Osteoblast (primary cell): ENCODE measurements around the gene PNPLA5. TPM values are rescaled to one million over a fixed set of nuclear protein-coding genes. Genes with fewer than 3 reads are reported as not detected.
A peak's percentile ranks its signal among the peaks of the same experiment; 100 is the strongest.

Source experiments
- DNase-seq: peaks from one replicate; pipeline ENCODE4 v3.0.0; 2011; ENCODE audit warnings: low spot score, mixed read lengths; ENCODE audit not compliant: insufficient read length; ENCODE audit errors: missing footprints
- H2AFZ ChIP-seq: 2 replicates; pipeline ENCODE4 v1.6.0; 2011; ENCODE audit warnings: mild to moderate bottlenecking, low read length
- H3K27ac ChIP-seq: 2 replicates; pipeline ENCODE4 v1.5.1; 2011; ENCODE audit warnings: mild to moderate bottlenecking, low read depth, low read length, moderate library complexity
- H3K27me3 ChIP-seq: 2 replicates; pipeline ENCODE4 v1.6.0; 2012; ENCODE audit warnings: mild to moderate bottlenecking, control low read depth, inconsistent platforms, low read length, moderate library complexity; ENCODE audit not compliant: insufficient read depth
- H3K36me3 ChIP-seq: 2 replicates; pipeline ENCODE4 v1.5.1; 2011; ENCODE audit warnings: mild to moderate bottlenecking, low read length, control low read depth, moderate library complexity; ENCODE audit not compliant: insufficient read depth
- H3K4me1 ChIP-seq: 2 replicates; pipeline ENCODE4 v1.5.1; 2011; ENCODE audit warnings: mild to moderate bottlenecking, low read length, control low read depth, moderate library complexity; ENCODE audit not compliant: insufficient read depth
- H3K4me2 ChIP-seq: 2 replicates; pipeline ENCODE4 v1.6.0; 2011; ENCODE audit warnings: mild to moderate bottlenecking, low read length; ENCODE audit not compliant: insufficient read depth
- H3K4me3 ChIP-seq: fragments of 200-600 bp; sonication (generic); 3 replicates; pipeline ENCODE4 v1.5.1; 2012; ENCODE audit warnings: mild to moderate bottlenecking, low read length, inconsistent platforms; ENCODE audit not compliant: insufficient read depth
- H3K79me2 ChIP-seq: 2 replicates; pipeline ENCODE4 v1.6.0; 2012; ENCODE audit warnings: mild to moderate bottlenecking, low read length, control low read depth, inconsistent platforms; ENCODE audit not compliant: insufficient read depth
- H3K9me3 ChIP-seq: 2 replicates; pipeline ENCODE4 v1.5.1; 2011; ENCODE audit warnings: low read depth, low read length, control low read depth
- H4K20me1 ChIP-seq: 2 replicates; pipeline ENCODE4 v1.6.0; 2012; ENCODE audit warnings: mild to moderate bottlenecking, low read length, control low read depth; ENCODE audit not compliant: insufficient read depth
- total RNA-seq: library from RNA; depleted of rRNA; stranded (reverse); fragments of >200 nt; gene quantifications from 2 replicates; pipeline ENCODE4 v1.2.3, GENCODE V29; 2012
- TF ChIP-seq, protein P1 (sequence below): IDR thresholded peaks from 2 replicates; pipeline ENCODE4 v1.5.1; 2011; ENCODE audit warnings: mild to moderate bottlenecking, low read depth, low read length, moderate library complexity; ENCODE audit errors: extremely low read depth

PNPLA5 gene, protein sequence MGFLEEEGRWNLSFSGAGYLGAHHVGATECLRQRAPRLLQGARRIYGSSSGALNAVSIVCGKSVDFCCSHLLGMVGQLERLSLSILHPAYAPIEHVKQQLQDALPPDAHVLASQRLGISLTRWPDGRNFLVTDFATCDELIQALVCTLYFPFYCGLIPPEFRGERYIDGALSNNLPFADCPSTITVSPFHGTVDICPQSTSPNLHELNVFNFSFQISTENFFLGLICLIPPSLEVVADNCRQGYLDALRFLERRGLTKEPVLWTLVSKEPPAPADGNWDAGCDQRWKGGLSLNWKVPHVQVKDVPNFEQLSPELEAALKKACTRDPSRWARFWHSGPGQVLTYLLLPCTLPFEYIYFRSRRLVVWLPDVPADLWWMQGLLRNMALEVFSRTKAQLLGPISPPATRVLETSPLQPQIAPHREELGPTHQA
- not detected in 2 replicates for total RNA-seq

GRCh38 chr22:43891360-43892182 is at the start of gene PNPLA5:
Gene PNPLA5, minus strand, starts transcription at chr22:43892013. Its CDS starts 133 bp downstream, at chr22:43891880.
- Histone ChIP-seq H3K9me3 (no peaks in the 10 kb centered on the region), H3K4me1 (no peaks in the 10 kb centered on the region), H3K27ac (no peak within 1 kb of the TSS), H3K36me3 (no peaks in the 10 kb centered on the region), H2AFZ (no peak within 1 kb of the TSS), H3K4me3 (peak within 1 kb of the TSS; percentile 52), H3K27me3 (peaks cover 40% of the 10 kb centered on the region), H4K20me1 (no peaks in the 10 kb centered on the region), H3K4me2 (peak within 1 kb of the TSS; percentile 70), H3K79me2 (no peaks in the 10 kb centered on the region)
- peak; percentile 80 for DNase-seq
- TF ChIP-seq, protein P1, sequence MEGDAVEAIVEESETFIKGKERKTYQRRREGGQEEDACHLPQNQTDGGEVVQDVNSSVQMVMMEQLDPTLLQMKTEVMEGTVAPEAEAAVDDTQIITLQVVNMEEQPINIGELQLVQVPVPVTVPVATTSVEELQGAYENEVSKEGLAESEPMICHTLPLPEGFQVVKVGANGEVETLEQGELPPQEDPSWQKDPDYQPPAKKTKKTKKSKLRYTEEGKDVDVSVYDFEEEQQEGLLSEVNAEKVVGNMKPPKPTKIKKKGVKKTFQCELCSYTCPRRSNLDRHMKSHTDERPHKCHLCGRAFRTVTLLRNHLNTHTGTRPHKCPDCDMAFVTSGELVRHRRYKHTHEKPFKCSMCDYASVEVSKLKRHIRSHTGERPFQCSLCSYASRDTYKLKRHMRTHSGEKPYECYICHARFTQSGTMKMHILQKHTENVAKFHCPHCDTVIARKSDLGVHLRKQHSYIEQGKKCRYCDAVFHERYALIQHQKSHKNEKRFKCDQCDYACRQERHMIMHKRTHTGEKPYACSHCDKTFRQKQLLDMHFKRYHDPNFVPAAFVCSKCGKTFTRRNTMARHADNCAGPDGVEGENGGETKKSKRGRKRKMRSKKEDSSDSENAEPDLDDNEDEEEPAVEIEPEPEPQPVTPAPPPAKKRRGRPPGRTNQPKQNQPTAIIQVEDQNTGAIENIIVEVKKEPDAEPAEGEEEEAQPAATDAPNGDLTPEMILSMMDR: no peak

DNA sequence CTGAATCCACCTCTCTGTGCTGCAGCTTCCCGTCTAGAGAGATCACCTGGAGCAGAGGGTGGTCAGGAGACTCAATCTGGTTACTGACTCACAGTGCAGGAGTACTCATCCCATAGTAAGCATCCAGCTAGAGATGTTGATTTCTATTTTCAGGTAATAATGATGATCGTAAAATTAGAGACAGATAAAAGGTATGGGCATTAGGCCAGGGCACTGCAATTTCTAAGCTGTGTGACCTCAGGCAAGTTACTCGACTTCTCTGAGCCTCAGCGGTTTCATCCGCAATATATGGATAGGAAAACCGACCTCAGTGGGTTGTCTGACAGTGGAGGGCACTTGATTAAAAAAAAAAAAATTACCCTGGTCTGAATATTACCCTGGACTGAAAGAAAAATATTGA is 49.6 kb upstream of the PNPLA5 start:
- no peak overlapping the region for H3K27ac ChIP-seq
- H3K4me2 ChIP-seq: no peak overlapping the region
- TF ChIP-seq, protein P1: no peak
- no peaks in the 10 kb centered on the region for H3K9me3 ChIP-seq
- peak; percentile 9 for DNase-seq
- peaks cover 3% of the 10 kb centered on the region for H3K4me1 ChIP-seq
- no peak overlapping the region for H3K4me3 ChIP-seq
- H3K36me3 ChIP-seq: peaks cover 50% of the 10 kb centered on the region
- H3K27me3 ChIP-seq: no peaks in the 10 kb centered on the region
- H3K79me2 ChIP-seq: no peaks in the 10 kb centered on the region
- no peaks in the 10 kb centered on the region for H4K20me1 ChIP-seq
- no peak overlapping the region for H2AFZ ChIP-seq

DNA sequence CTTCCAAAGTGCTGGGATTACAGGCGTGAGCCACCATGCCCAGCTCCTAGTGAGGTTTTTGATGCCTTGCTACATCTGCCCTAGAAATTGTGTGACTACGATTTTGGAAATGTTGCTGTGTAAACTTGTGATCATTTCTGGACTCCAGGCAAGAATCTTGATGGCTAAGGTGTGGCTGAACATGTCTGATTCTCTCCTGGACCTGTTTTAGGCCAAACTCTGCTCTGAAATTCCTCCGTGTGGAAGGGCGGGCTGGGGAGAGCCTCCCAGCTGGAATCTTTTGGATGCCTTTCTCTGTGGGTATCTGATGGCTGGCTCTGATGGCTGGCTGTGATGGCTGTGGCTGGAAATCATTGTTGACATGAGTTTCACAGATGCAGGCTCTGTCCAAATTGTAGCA is 40.0 kb upstream of the PNPLA5 start:
- no peaks in the 10 kb centered on the region for H3K79me2 ChIP-seq
- no peaks in the 10 kb centered on the region for H3K27me3 ChIP-seq
- peaks cover 4% of the 10 kb centered on the region for H4K20me1 ChIP-seq
- no peak for DNase-seq
- no peak overlapping the region for H3K4me2 ChIP-seq
- H3K4me3 ChIP-seq: no peak overlapping the region
- H3K4me1 ChIP-seq: no peaks in the 10 kb centered on the region
- H2AFZ ChIP-seq: no peak overlapping the region
- H3K36me3 ChIP-seq: peaks cover 31% of the 10 kb centered on the region
- no peaks in the 10 kb centered on the region for H3K9me3 ChIP-seq
- TF ChIP-seq, protein P1: no peak
- no peak overlapping the region for H3K27ac ChIP-seq

DNA sequence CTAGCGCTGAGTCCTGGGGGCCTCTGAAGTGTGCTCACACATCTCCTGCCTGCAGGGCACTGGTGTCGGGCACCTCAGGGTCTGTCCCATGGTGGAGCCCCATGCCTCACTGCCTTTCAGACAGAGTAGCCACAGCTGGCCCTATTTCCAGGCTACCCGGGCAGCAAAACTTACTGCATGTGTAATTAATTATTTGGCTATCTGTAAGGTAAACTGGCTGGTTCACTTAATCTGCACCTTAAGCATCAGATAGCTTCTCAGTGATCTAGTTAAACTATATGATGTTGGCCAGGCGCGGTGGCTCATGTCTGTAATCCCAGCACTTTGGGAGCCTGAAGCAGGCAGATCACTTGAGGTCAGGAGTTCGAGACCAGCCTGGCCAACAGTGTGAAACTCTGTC is 37.1 kb upstream of the PNPLA5 start:
- Histone ChIP-seq H3K27me3 (no peaks in the 10 kb centered on the region), H3K4me3 (no peak overlapping the region), H3K36me3 (peaks cover 28% of the 10 kb centered on the region), H2AFZ (no peak overlapping the region), H3K9me3 (no peaks in the 10 kb centered on the region), H3K79me2 (peaks cover 13% of the 10 kb centered on the region), H3K27ac (no peak overlapping the region), H4K20me1 (peaks cover 20% of the 10 kb centered on the region), H3K4me1 (no peaks in the 10 kb centered on the region), H3K4me2 (no peak overlapping the region)
- DNase-seq: no peak
- TF ChIP-seq, protein P1: no peak
